NCI-H510A (cell line): ENCODE measurements around the gene PIK3AP1.

Experiments
- DNase-seq: peaks from one replicate; lab custom pipeline; 2025; lab: John Stamatoyannopoulos, UW

The PIK3AP1 gene

GRCh38 chr10:96609510-96609909 lies 110.8 kb downstream of the PIK3AP1 start:
- DNase-seq = no peak

GRCh38 chr10:96608805-96609204 lies 111.5 kb downstream of the PIK3AP1 start:
- no peak for DNase-seq

- no peak for DNase-seq
Observed at GRCh38 chr10:96608262-96608661, 112.1 kb downstream of the PIK3AP1 start.

- DNase-seq = no peak
Observed at GRCh38 chr10:96606946-96607345, 113.4 kb downstream of the PIK3AP1 start.

GRCh38 chr10:96606216-96606615 lies 114.1 kb downstream of the PIK3AP1 start:
- DNase-seq = no peak

GRCh38 chr10:96600337-96600736 lies 120.0 kb downstream of the PIK3AP1 start:
- no peak for DNase-seq

GRCh38 chr10:96598846-96599245 lies 121.5 kb downstream of the PIK3AP1 start:
- DNase-seq = no peak

- no peak for DNase-seq
Observed at GRCh38 chr10:96596422-96597407, 123.6 kb downstream of the PIK3AP1 start.

GRCh38 chr10:96595741-96596140 lies 124.6 kb downstream of the PIK3AP1 start:
- no peak for DNase-seq

- no peak for DNase-seq
Observed at GRCh38 chr10:96591946-96592345, 128.4 kb downstream of the PIK3AP1 start.

GRCh38 chr10:96588616-96589419 lies 131.5 kb downstream of the PIK3AP1 start:
- no peak for DNase-seq

- DNase-seq = no peak
Observed at GRCh38 chr10:96588060-96588554, 132.2 kb downstream of the PIK3AP1 start.

GRCh38 chr10:96587264-96588059 lies 132.9 kb downstream of the PIK3AP1 start:
- peak; percentile 56 for DNase-seq

GRCh38 chr10:96586419-96587263 lies 133.7 kb downstream of the PIK3AP1 start, which contains the start of gene TM9SF3:
Gene TM9SF3, minus strand, starts transcription at chr10:96587012. Its CDS starts 177 bp downstream, at chr10:96586835.
- peak; percentile 86 for DNase-seq

- no peak for DNase-seq
Observed at GRCh38 chr10:96585736-96586418, 134.4 kb downstream of the PIK3AP1 start.

GRCh38 chr10:96584474-96584873 lies 135.8 kb downstream of the PIK3AP1 start:
- DNase-seq = no peak

- no peak for DNase-seq
Observed at GRCh38 chr10:96584035-96584434, 136.3 kb downstream of the PIK3AP1 start.

GRCh38 chr10:96579133-96579532 lies 141.2 kb downstream of the PIK3AP1 start:
- no peak for DNase-seq

GRCh38 chr10:96578633-96579032 lies 141.7 kb downstream of the PIK3AP1 start:
- DNase-seq = no peak

GRCh38 chr10:96578022-96578421 lies 142.3 kb downstream of the PIK3AP1 start:
- DNase-seq = no peak
